OCI-LY1 (cell line): ENCODE data around the gene PPP1R14C.

Experiments
- H2AFZ ChIP-seq: fragments of 200-600 bp; sonication (generic), shearing (Covaris generic); 2 replicates; pipeline ENCODE4 v1.6.0; 2014; ENCODE audit warnings: antibody characterized with exemption, mild to moderate bottlenecking, low read length
- H3F3A ChIP-seq: fragments of 200-600 bp; sonication (generic), shearing (Covaris generic); 2 replicates; pipeline ENCODE4 v1.6.0; 2014; ENCODE audit warnings: mild to moderate bottlenecking, antibody characterized with exemption, low read length, moderate library complexity; ENCODE audit not compliant: insufficient read depth
- H3K27ac ChIP-seq: fragments of 200-600 bp; sonication (generic); 2 replicates; pipeline ENCODE4 v1.5.1; 2014; ENCODE audit warnings: low read length, mixed run types, mild to moderate bottlenecking, low read depth; ENCODE audit not compliant: poor library complexity, severe bottlenecking
- H3K27me3 ChIP-seq: fragments of 200-600 bp; sonication (generic); 2 replicates; pipeline ENCODE4 v1.6.0; 2014; ENCODE audit warnings: antibody characterized with exemption, mild to moderate bottlenecking, low read length, moderate library complexity; ENCODE audit not compliant: insufficient read depth
- H3K36me3 ChIP-seq: fragments of 200-600 bp; sonication (generic); 2 replicates; pipeline ENCODE4 v1.6.1; 2014; ENCODE audit warnings: mild to moderate bottlenecking, antibody characterized with exemption, low read length, moderate library complexity, mixed read lengths; ENCODE audit not compliant: insufficient read depth
- H3K4me1 ChIP-seq: fragments of 200-600 bp; sonication (generic); 2 replicates; pipeline ENCODE4 v1.5.1; 2014; ENCODE audit warnings: mild to moderate bottlenecking, low read length, moderate library complexity; ENCODE audit not compliant: insufficient read depth, severe bottlenecking
- H3K4me2 ChIP-seq: fragments of 200-600 bp; sonication (generic), shearing (Covaris generic); 2 replicates; pipeline ENCODE4 v1.6.1; 2014; ENCODE audit warnings: low read length
- H3K4me3 ChIP-seq: fragments of 200-600 bp; sonication (generic); 2 replicates; pipeline ENCODE4 v1.5.1; 2014; ENCODE audit warnings: low read length, low read depth, mild to moderate bottlenecking, mixed read lengths; ENCODE audit not compliant: poor library complexity, severe bottlenecking
- H3K79me2 ChIP-seq: fragments of 200-600 bp; shearing (Covaris generic); 2 replicates; pipeline ENCODE4 v1.6.1; 2016; ENCODE audit warnings: mixed run types, low read length, mixed read lengths; ENCODE audit not compliant: insufficient read depth
- H3K9ac ChIP-seq: fragments of 200-600 bp; sonication (generic), shearing (Covaris generic); 2 replicates; pipeline ENCODE4 v1.6.1; 2014; ENCODE audit warnings: mild to moderate bottlenecking, low read length, mixed read lengths
- H3K9me2 ChIP-seq: fragments of 200-600 bp; sonication (generic), shearing (Covaris generic); 2 replicates; pipeline ENCODE4 v1.6.1; 2014; ENCODE audit warnings: low read depth, mild to moderate bottlenecking, low read length, mixed read lengths
- H3K9me3 ChIP-seq: fragments of 200-600 bp; shearing (Covaris generic); 2 replicates; pipeline ENCODE4 v1.6.1; 2014; ENCODE audit warnings: low read length, mixed read lengths
- H4K20me1 ChIP-seq: fragments of 200-600 bp; sonication (generic), shearing (Covaris generic); 2 replicates; pipeline ENCODE4 v1.6.0; 2016; ENCODE audit warnings: mild to moderate bottlenecking, low read length; ENCODE audit not compliant: insufficient read depth
- CTCF ChIP-seq: fragments of 200-600 bp; sonication (generic), shearing (Covaris generic); IDR thresholded peaks from 2 replicates; pipeline ENCODE4 v1.5.1; 2017; ENCODE audit warnings: mild to moderate bottlenecking, antibody characterized with exemption, low read length, moderate library complexity, mixed read lengths
- EZH2 ChIP-seq: fragments of 200-600 bp; sonication (generic), shearing (Covaris generic); IDR thresholded peaks from 2 replicates; pipeline ENCODE4 v1.8.0; 2017; ENCODE audit warnings: borderline replicate concordance, mixed run types, mild to moderate bottlenecking, antibody characterized with exemption, low read length, moderate library complexity, mixed read lengths

Gene PPP1R14C

GRCh38 chr6:150276937-150277742 lies 134.3 kb downstream of the PPP1R14C start:
- TF ChIP-seq EZH2 (no peak), CTCF (no peak)
- Histone ChIP-seq H3K27ac (no peak overlapping the region), H3K9ac (no peak overlapping the region), H3K4me3 (no peak overlapping the region), H3K79me2 (no peaks in the 10 kb centered on the region), H3K9me3 (no peaks in the 10 kb centered on the region), H2AFZ (no peak overlapping the region), H4K20me1 (no peaks in the 10 kb centered on the region), H3K4me1 (no peaks in the 10 kb centered on the region), H3F3A (no peaks in the 10 kb centered on the region), H3K4me2 (no peak overlapping the region), H3K36me3 (no peaks in the 10 kb centered on the region), H3K9me2 (no peaks in the 10 kb centered on the region), H3K27me3 (peaks cover 5% of the 10 kb centered on the region)

GRCh38 chr6:150279533-150279932 lies 136.7 kb downstream of the PPP1R14C start:
- Histone ChIP-seq H3K9ac (no peak overlapping the region), H2AFZ (no peak overlapping the region), H3F3A (no peaks in the 10 kb centered on the region), H3K4me1 (no peaks in the 10 kb centered on the region), H3K27me3 (peaks cover 5% of the 10 kb centered on the region; the same call in 1 of the 2 replicates), H3K4me2 (no peak overlapping the region), H3K4me3 (no peak overlapping the region), H3K79me2 (no peaks in the 10 kb centered on the region), H4K20me1 (no peaks in the 10 kb centered on the region), H3K9me3 (no peaks in the 10 kb centered on the region), H3K36me3 (no peaks in the 10 kb centered on the region), H3K27ac (no peak overlapping the region), H3K9me2 (no peaks in the 10 kb centered on the region)
- TF ChIP-seq EZH2 = no peak
- TF ChIP-seq CTCF = no peak

- H3K4me2 ChIP-seq = no peak overlapping the region
Measured at GRCh38 chr6:150280703-150281102, 137.9 kb downstream of the PPP1R14C start.

More at GRCh38 chr6:150280703-150281102, 137.9 kb downstream of the PPP1R14C start:
- Histone ChIP-seq H2AFZ (no peak overlapping the region), H3K9me2 (no peaks in the 10 kb centered on the region), H3K27ac (no peak overlapping the region), H3K4me1 (no peaks in the 10 kb centered on the region), H3K4me3 (no peak overlapping the region), H3K9me3 (no peaks in the 10 kb centered on the region), H3K36me3 (no peaks in the 10 kb centered on the region), H3K79me2 (no peaks in the 10 kb centered on the region), H3F3A (no peaks in the 10 kb centered on the region), H3K9ac (no peak overlapping the region), H3K27me3 (peaks cover 5% of the 10 kb centered on the region; the same call in 1 of the 2 replicates), H4K20me1 (no peaks in the 10 kb centered on the region)
- no peak for TF ChIP-seq EZH2
- no peak for TF ChIP-seq CTCF
